Stimulated activated CD8-positive, alpha-beta memory T cell treated with anti-CD3 and anti-CD28 coated beads, Interleukin-15, amount 100 ng/mL, for 24 hours (primary cell): ENCODE results near the gene GRB14.
"Not testable (repeated sequence)": the region's sequence is repeated elsewhere in the genome, so short reads cannot be mapped to it uniquely, and the experiment has no call there.

Experiments
- DNase-seq: peaks from one replicate; pipeline ENCODE4 v3.0.0-alpha.2; 2020; ENCODE audit warnings: low read depth

GRB14 gene

GRCh38 chr2:164620873-164621763 is at the start of gene GRB14:
Gene GRB14, minus strand, starts transcription at chr2:164621482. Its CDS starts 173 bp downstream, at chr2:164621309.
- DNase-seq, result no peak

GRCh38 chr2:164669291-164669690 is 48.0 kb upstream of the GRB14 start:
- DNase-seq, result no peak

- no peak for DNase-seq
Measured at GRCh38 chr2:164667566-164667965, 46.3 kb upstream of the GRB14 start.

DNA sequence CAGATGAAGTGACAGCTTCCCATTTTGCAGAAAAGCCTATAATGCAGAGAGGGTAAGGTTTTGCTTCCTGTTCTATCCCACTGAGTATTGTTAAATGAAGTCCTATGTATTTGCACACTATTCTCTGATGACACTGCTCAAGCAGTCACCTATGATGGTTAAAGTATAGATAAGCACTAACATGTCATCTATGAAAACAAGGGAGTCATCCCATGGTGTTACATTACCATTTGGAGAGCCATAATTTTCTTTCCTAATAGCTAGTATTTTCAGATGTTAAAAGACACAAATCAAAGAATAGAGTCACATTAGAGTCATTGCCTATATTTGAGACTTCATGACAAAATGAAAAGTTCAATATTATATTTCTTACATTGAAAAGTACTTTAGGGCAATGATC is 42.8 kb upstream of the GRB14 start:
- DNase-seq, result no peak

GRCh38 chr2:164662868-164663631 is 41.8 kb upstream of the GRB14 start:
- no peak for DNase-seq

GRCh38 chr2:164662066-164662465 is 40.8 kb upstream of the GRB14 start:
- no peak for DNase-seq

DNA sequence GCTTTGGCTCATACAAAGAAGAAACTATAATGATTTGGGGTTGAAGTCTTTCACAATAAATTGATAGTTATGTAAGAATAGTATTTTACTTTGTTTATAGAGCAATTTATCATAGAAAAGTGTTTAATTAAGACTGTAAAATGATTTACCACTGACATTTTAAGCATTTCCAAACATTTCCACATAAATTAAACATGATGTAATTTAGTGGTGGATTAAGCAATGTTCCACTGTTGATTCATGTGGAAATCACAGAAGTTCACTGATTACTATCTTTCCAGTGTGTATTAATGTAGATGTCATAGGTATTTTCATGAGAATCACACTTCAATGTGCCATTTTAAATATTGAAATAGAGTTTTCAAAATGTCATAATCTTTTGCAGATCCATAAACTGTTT is 40.1 kb upstream of the GRB14 start:
- no peak for DNase-seq

GRCh38 chr2:164657129-164657528 is 35.8 kb upstream of the GRB14 start:
- no peak for DNase-seq

- no peak for DNase-seq
Measured at GRCh38 chr2:164655750-164656149, 34.5 kb upstream of the GRB14 start.

GRCh38 chr2:164655336-164655735 is 34.1 kb upstream of the GRB14 start:
- DNase-seq, result no peak

DNA sequence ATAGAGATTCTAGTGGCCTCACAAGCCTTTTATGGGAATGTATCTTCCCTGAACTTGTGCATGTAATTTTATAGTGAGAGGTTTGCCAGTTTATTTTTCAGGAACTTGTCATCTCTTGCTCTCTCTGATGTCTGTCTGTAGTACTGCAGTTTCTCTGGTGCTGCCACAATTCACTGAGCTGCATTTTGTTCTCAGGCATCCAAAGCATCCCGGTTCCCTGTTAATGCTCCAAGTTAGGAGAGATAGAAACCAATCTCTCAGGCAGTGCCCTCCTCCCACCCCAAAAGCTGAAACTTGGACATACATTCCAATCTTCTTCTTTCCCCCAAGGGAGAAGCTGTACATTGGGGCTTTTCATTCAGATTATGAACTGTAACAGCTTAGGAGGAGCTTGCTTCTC is 30.1 kb upstream of the GRB14 start:
- no peak for DNase-seq

DNA sequence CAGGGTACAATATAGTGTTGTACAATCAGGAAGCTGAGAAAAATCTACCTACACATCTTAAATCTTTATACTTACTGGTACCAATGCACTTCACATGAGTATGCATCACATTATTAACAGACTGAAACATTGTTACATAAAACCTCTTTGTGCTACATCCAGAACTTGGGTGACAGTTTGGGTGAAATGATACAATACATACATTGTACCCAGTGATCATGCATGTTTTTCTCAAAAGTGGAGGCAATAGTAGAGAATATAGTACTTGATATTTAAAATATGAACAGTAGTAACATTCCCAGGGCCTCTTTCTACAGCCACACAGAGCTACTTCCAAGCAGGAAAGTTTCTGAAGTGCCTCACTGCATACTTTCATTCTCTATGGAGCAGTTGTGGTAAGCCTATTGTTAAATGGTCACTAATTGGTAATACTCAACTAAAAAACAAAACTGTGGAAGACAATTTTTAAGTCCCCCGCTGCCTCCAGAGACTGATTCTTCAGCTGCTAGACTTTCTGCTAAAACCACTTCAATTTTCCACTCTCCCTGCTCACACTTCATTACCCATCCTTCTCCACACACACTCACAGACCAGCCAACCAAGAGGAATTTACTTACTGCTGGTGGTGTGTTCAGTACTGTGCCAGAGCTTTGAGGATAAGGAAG is 22.9 kb upstream of the GRB14 start:
- no peak for DNase-seq

DNA sequence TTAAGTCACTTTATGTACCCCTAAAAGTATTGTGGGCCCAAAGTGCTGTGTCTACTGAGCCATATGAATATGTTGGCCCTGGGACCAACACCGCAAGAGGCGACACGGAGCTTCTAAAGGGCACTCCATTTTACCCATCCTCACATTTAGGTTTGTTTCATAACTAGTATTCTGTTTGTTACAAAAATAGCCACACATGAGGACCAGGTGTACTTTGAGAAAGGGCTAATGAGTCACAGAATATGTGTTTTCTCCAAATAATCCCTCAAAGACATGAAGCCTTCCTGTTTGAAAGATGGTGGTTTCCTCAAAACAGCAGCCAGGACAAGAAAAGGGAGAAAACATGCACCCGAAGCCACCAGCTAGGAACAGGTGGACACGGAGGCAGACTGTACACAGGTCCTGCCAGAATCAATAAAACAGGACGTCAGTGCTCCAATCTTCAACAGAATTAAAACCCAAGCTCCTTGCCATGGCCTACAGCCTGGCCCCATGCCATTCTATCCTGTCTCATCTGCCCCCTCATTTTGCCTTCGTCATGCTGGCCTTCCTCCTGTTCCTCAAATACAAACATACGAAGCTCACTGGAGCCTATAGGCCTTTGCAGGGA is 21.8 kb upstream of the GRB14 start:
- no peak for DNase-seq

- no peak for DNase-seq
Measured at GRCh38 chr2:164642268-164642667, 21.0 kb upstream of the GRB14 start.

- DNase-seq, result not testable (repeated sequence)
Measured at GRCh38 chr2:164628319-164628718, 7.0 kb upstream of the GRB14 start.

GRCh38 chr2:164625378-164625971 is 4.2 kb upstream of the GRB14 start:
- no peak for DNase-seq

GRCh38 chr2:164624316-164624715 is 3.0 kb upstream of the GRB14 start:
- no peak for DNase-seq

GRCh38 chr2:164622338-164623106 is 1.2 kb upstream of the GRB14 start:
- no peak for DNase-seq

GRCh38 chr2:164621764-164622105 is 453 bp upstream of the GRB14 start:
- no peak for DNase-seq

DNA sequence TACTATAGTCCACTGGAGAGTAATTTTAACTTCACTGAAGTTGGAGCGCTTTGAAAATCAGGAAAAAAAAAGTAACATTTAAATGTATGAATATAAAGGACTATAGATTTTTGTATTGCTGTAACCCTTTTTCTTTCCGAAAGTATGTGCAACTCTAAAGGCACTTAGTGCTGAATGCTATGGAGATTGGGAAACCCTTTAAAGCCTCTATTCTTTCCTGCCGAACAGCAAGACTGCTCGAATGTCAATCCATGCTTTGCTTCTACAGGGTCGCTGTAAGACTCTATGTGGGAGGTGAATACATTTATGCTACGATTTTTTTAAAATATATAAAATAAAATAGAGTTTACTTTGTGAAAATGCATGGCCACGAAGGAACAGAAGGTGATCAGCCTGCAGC is 825 bp downstream of the GRB14 start:
- DNase-seq, result no peak

GRCh38 chr2:164617466-164617865 is 3.8 kb downstream of the GRB14 start:
- DNase-seq, result no peak
